ENCODE data around the gene KDF1.

- no peak for TF ChIP-seq CTCF (conservative IDR thresholded peaks at IDR 0.05; ENCODE audit: low read length)
- TF ChIP-seq EZH2phosphoT487 (IDR thresholded peaks at IDR 0.05; ENCODE audit: borderline replicate concordance) = no peak
Measured at GRCh38 chr1:26900815-26901511, 59.3 kb downstream of the KDF1 start.

Measured in Loucy (cell line).